GM19328 (cell line): Measurements from ENCODE around the gene DNAJC18.
"Not testable (repeated sequence)": the region's sequence is repeated elsewhere in the genome, so short reads cannot be mapped to it uniquely, and the experiment has no call there.

ENCODE experiments used
- ATAC-seq: cut with Tn5 transposase; IDR thresholded peaks from one replicate; pipeline ENCODE4 v1.9.1; 2021; ENCODE audit warnings: mild to moderate bottlenecking, moderate library complexity; ENCODE audit not compliant: unreplicated experiment

The DNAJC18 gene

DNA sequence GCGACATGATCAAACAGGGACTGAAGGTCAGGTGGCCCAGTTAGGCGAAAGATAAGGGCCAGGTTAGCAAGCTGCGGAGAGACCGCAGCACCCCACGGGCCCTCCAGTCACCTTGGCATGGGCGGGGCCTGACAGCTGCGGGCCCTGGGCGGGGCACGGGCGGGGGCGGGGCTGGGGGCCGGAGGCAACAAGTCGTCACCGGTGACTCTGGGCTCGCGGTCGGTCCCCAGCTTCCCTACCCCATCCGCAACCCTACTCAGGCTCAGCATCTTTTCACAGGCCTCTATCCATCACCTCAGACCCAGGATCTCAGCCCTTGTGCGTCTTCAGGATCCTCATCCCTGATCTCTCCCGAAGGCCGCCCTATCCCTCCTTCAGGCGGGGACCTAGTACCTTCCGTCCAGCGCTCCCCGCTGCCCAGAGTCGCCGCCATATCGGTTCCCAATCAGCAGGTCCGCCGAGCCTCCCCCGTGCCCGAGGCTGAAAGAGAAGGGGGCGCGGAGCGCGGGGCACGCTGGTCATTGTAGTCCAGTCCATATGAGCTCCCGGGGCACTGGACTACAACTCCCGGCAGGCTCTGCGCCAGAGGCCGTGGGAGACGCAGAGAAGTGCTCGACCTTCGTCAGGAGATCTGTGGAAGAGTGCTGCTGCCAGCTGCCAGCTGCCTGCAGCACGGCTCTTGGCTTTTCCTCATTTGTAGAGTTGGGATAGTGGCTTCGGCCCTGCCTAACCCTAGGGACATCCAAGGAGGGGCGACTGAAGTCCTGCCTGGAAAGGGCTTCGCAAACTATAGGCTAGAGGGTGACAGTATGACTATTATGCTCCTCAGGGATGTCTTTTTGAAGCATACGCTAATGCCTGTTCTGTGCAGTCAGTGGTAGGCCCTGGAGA lies at the start of gene DNAJC18:
DNAJC18 (minus strand) TSS at position 513 of the 891 bp plus-strand sequence; CDS start at position 433, 80 bp downstream.
- ATAC-seq: peak; percentile 87

DNA sequence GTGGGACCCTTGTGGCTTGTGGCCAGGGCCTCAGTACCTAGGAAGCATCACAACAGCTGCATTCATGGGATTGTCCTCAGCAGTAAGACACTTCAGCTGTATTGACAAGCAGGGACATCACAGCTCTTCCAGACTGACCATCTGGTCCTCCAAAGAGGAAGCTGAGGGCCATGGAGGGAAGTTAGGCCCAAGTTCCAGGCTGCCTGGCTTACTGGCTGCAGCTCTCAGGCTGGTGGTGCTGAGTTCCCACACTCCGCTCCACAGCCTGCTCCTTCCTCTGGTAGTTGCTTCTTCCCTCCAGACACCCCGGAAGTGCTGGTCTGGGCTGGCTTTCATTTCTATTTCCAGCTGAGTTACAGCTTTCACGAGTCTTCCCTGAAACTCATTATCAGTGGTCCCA lies 48.9 kb upstream of the DNAJC18 start:
- no peak for ATAC-seq

DNA sequence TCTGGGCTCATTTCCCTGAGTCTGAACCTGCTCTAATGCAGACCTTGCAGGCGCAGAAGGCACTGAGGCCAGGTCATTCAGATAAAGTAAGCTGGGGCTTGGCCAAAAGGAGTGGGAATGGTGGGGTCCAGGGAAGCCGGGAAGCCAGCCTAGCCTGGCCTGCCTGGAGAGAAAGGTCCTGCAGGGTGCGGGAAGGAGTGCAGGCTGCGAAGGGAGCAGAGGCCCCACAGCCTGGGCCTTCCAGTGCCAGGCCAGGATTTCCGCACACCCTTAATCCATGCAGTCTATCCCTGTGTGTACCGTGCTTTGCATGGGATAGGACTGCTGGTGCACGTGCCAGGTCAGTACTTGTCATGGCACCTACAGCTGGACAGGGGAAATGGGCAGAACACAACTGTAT lies 46.9 kb upstream of the DNAJC18 start:
- ATAC-seq: no peak

DNA sequence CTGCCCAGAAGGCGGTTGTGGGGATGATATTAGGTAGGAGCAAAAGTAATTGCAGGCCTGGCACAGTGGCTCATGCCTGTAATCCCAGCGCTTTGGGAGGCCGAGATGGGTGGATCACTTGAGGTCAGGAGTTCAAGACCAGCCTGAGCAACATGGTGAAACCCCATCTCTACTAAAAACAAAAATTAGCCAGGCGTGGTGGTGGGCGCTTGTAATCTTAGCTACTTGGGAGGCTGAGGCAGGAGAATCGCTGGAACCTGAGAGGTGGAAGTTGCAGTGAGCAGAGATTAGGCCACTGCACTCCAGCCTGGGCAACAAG lies 43.5 kb upstream of the DNAJC18 start:
- ATAC-seq: not testable (repeated sequence)

DNA sequence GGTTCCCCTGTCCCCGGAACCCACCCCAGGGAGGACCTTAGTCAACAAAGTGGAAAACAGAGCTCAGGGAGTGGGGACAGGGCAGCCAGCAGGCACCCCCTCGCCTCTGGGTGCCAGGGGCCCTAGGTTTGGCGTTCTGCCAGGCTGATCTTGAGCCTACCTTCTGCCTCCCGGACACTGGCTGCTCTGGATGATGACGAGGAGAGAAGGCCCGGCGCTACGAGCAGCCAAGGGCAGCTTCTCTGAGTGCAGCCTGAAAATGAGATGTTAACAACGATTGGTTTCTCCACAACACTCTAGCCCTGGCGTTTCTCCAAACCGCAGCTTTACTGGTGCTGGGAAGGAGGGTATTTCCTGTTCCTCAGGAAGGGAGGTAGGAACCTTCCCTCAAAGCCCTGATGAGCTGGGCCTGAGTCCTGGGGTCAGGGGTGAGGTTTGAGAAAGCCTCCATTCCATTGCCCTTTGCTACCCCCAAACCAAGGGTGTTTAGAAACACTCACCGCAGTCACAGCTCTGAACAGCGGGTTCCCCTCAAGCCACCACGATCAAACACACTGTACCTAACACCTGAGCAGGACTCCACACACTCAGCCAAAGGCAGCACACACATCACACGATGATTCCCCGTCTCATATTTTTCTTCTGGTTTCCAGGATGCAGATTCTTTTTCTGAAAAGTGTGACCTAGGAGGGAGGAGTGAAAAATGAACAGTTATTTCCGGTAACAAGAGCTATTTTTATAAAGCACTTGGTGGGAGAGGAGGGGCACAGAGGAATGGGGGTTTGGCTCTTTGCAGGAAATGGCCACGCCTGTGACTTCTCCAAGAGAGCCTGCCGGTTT lies 42.9 kb upstream of the DNAJC18 start, which contains the start of gene STING1:
STING1 (minus strand) TSS at position 709 of the 840 bp plus-strand sequence. CDS start 1,054 bp downstream, outside the sequence.
- no peak for ATAC-seq

DNA sequence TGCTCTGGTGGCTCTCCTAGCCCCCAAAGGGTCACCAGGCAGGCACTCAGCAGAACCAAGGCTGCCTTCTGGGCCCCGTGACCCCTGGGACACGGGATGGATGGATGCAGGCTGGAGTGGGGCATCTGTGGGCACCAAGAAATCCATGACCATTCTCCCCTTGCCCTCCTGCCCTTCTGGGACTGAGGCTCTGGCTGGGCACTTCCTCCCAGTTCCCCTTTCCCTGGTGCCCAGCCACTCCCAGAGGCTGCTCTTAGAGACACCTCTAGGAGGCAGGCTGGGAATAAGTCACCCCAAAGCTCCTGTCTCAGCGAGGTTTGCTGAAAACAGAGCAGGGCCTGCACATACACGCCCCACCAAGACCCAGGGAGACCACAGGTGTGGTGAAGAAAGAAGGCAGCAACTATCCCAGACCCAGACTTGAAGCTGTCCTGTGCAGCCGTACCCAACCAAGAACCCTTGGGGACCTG lies 42.3 kb upstream of the DNAJC18 start:
- no peak for ATAC-seq

DNA sequence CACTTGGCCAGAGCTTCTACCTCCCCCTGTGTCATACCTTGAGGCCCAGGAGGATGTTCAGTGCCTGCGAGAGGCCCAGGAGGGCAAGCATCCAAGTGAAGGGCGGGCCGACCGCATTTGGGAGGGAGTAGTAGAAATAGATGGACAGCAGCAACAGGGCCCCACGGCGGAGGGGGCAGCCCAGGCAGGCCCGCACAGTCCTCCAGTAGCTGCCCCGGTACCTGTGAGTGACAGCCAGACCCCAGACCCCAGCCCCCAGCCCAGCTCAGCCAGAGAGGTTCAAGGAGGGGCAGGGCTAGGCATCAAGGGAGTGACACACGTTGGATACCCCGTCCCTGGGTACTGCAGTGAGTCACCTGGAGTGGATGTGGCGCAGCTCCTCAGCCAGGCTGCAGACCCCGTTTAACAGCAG lies 41.8 kb upstream of the DNAJC18 start:
- ATAC-seq: no peak

DNA sequence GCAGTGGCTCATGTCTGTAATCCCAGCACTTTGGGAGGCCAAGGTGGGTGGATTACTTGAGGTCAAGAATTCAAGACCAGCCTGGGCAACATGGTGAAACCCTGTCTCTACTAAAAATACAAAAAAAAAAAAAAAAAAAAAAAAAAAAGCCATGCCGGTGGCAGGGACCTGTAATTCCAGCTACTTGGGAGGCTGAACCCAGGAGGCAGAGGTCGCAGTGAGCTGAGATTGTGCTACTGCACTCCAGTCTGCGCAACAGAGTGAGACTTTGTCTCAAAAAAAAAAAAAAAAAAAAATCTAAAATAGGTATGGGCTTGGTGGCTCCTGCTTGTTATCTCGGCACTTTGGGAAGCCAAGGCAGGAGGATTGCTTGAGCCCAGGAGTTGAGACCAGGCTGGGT lies 40.4 kb upstream of the DNAJC18 start:
- ATAC-seq: not testable (repeated sequence)

DNA sequence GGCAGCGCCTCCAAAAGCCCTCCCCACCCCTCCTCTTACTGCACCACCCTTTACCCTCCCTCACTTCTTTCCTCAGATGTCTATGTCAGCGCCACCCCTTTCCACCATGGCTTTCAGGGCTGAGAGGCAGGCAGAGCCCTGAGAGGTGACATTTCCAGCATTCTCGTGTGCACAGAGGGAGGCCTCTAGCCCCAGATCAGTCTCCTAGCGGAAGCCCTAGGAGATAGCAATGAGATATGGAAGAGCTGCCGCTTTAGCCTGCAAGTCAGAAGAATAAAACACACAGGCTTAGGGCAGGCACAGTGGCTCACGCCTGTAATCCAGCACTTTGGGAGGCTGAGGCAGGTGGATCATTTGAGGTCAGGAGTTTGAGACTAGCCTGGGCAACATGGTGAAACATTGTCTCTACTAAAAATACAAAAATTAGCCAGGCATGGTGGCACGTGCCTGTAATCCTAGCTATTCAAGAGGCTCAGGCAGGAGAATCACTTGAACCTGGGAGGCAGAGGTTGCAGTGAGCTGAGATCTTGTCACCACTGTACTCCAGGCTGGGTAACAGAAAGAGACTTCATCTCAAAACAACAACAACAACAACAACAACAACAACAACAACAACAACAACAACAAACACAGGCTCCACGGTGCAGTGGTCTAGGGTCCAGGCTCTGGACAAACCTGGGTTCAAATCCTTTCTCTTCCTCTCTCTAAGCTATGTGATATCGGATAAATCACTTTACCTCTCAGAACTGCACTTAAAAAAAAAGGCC lies 39.5 kb upstream of the DNAJC18 start:
- not testable (repeated sequence) for ATAC-seq

DNA sequence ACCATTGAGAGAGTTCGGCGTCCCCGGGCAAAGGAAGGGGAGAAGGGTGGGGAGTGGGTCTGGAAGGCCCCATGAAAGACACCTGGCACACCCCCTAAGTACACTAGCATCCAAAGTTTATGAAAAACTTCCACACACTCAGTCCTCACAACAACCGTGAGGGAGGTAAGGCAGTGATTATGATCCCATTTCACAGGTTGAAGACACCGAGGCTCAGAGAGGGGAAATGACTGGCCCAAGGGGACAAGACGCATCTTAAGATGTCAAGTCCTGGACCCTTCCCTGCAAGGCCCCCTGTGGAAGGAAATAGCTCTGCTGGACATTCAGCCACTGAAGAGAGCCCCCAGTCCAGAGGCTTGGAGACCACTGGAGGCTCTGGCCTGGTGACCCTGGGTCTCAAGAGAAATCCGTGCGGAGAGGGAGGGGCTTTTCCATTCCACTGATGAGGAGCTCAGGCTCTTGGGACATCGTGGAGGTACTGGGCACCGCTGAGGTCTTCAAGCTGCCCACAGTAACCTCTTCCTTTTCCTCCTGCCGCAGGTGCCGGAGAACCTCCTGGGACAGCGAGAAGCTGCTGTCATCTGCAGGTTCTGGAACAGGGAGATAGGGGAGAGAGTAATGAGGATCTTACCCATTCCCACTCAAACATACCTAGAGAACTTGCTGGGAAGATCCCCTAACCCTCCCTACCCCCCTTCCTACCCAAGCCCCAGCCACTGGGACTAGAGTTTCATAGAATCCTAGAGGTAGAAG lies 36.7 kb upstream of the DNAJC18 start:
- no peak for ATAC-seq

DNA sequence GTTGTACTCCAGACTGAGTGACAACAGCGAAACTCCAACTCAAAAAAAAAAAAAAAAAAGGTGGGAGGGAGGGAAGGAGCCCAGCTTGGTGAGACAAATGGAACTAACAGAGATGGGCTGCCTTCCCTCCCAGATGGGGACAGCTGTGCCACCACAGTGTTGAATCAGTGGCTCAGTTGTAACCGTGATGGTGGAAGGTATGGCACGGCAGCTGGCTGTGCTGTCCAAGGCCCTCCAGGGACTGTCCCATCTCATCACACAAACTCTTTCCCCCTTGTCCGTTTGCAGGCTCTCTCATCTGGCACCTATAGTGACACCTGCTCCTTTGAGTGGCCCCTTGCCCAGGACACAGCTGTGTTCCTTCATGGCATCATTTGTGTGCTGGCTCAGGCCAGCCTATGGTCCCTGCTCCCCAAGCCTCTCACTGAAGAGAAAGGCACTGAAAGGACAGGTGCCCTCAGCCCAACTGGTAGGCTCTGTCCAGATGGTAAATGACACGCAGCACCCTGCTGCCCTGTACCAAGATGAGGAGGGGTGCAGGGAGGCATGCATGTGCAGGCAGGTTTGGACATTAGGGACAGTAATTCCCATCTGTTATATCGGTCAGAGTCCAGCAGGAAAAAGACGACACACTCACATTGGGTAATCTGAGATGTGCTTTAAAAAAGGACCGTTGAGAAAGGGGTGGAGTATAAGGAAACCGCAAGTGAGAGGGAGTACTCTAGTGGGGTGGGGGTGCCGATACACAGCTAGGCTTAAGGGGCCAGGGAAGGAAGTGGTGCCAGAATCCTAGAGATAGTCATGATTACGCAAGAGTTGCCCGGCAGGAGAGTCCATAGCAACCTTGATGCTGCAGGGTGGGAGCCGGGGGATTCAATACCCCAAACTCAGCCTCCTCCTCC lies 35.8 kb upstream of the DNAJC18 start:
- ATAC-seq: no peak

DNA sequence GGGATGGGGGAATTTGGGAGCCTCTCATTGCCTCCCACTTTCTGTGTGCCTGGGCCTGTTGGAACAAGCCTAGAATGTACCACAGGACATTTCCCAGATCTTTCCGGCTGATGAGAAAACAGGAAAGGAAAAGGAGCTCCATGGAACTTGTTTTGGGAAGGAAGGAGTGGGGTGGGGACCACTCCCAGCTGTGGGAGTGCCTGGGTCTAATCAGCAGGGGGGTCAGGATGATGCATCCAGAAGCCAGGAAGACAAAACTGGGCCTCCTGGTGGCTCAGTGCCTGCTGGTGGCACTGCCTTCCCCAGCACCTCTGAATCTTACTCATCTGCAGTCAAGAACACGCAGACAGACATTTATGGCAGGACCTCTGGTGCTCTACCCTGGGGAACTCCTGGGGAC lies 34.2 kb upstream of the DNAJC18 start:
- no peak for ATAC-seq

DNA sequence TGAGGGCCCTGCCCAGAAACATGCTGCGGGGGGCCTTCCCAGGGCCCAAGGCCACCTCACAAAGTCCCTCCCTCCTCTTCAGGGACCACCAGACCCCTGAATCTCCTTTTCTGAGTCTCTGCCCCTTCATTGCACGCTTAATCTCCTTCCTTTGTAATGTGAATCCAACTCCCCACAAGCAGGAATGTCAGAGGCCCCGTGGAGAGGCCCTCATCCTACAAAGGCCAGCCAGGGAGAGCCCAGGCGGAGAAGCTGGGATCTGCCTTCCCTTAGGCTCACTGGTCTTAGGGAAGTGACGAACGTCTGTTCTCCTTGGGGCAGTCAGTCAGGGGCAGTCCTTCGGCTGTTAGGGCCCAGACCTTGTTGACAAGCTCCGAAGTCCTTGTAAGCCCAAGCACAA lies 33.8 kb upstream of the DNAJC18 start:
- ATAC-seq: no peak

DNA sequence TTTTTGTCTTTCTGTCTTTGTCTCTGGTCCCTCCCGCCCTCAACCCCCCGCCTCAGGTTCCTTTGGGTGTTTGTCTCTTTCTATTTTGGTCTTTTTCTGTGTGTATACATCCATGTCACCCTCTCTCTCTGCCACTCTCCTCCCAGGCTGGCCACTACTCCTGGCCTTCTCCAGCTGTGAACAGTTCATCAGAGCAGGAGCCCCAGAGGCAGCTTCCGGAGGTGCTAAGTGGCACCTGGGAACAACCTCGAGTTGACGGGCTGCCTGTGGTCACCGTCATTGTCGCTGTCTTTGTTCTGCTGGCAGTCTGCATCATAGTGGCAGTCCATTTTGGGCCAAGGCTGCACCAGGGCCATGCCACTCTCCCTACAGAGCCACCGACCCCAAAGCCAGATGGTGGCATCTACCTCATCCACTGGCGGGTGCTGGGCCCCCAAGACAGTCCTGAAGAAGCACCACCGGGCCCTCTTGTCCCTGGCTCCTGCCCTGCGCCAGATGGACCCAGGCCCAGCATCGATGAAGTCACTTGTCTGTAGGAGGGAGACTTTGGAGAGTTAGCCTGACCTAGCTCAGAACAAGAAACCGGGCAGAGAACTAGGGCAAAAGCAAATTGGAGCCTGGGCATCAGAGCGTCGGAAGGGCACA lies 33.2 kb upstream of the DNAJC18 start:
- ATAC-seq: no peak

DNA sequence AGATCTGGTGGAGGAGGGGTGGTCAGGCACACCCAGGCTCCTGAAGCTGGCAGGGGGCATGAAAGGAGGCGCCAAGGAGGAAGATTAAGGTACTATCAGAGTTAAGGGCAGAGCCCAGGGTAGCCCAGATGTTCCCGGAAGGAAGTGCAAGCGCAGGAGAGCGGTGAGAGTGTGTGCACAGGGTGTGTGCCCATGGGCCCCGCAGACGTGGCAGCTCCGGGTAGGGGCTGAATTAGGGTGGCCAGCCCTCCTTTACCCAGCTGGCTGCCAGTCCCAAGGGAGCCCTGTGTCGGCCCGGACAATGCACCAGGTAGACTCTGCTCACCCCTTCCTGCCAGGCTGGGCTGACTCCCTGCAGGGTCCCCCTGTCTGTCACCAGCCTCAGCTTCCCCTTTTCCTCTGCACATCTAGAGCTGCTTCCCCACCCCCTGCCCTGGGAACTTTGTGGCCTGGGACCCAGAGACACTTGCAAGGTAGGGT lies 31.5 kb upstream of the DNAJC18 start, which contains the start of gene SMIM33:
SMIM33 (plus strand) TSS at position 184 of the 480 bp plus-strand sequence; CDS start at position 302, 118 bp downstream.
- ATAC-seq: no peak

DNA sequence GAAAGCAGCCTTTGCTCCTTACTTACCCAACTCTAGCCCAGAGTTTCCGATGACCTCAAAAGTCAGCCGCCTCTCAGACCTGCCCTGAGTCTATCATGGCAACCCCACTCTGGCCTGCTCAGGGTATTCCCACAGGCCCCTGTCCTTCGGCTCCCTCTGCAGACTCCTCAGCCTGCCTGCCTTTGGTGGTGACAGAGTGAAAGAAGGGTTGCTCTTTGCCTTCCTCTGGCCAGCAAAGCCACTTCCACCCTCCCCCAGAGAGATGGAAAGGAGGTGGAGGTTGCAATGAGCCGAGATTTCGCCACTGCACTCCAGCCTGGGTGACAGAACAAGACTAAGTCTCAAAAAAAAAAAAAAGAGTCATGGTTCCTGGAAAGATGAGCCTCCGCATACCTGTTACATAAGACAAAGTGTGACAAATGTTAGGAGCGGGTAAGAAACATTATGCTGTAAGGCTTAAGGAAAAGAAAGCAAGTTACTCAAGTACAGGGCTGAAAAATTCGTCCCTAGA lies 29.2 kb upstream of the DNAJC18 start:
- no peak for ATAC-seq

DNA sequence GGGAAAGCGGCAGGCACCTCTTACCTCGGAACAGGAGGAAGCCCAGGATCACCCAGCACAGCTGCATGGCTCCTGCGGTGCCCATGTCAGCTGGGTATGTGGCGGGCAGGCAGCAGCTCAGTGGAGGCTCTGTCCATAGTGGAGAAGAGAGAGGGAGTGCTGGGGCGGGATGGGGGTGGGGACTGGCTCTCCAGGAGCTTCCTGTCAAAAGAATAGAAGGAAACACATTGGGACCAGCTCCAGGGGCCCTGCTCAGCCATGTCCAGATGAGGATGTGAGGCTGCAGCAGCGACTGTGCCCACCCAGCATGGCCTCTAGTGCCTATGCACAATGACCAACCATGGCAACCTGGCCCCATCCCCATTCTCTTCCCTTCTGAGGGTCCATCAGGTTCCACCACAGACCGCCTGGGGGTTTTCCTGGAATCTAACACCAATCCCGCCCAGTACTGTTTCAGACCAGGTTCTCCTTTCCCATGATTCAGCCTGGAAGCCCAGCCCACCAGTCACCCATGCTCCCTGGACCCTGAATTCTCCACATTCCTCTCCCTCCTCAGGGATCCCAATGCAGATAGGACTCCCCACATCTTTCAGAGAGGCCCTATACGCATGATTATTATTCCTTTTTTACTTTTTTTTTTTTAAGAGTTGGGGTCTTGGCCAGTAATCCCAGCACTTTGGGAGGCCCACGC lies 23.4 kb upstream of the DNAJC18 start, which contains the start of gene ECSCR:
ECSCR (minus strand) TSS at position 158 of the 691 bp plus-strand sequence; CDS start at position 85, 73 bp downstream.
- ATAC-seq: no peak
